ENCODE measurements around the gene PBXIP1.

DNA sequence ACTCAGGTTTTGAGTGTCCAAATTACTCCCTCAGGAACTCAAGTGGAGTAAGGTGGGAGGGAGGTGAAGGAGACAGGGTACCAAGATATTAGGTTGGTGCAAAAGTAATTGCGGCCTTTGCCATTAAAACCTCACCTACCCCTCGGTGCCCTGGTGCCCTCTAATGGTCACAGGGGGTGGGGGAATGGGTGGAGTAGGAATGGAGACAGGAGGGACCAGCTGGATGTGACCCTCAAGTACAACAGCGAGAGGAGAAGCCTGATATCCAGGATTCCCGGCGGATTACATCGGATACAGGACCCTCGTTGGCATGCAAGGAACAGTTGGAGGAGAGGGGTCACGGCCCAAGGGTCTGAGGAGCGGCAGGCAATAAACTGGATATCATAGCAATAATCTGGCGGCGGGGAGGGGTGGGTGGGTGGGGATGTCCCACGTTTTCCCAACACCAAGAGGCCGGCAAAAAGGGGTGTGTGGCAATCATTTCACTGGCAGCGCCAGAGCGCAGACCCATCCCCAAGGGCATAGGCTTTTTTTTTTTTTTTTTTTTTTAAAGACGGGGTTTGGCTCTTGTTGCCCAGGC is 42.4 kb upstream of the PBXIP1 start:
- TF ChIP-seq, protein P1, sequence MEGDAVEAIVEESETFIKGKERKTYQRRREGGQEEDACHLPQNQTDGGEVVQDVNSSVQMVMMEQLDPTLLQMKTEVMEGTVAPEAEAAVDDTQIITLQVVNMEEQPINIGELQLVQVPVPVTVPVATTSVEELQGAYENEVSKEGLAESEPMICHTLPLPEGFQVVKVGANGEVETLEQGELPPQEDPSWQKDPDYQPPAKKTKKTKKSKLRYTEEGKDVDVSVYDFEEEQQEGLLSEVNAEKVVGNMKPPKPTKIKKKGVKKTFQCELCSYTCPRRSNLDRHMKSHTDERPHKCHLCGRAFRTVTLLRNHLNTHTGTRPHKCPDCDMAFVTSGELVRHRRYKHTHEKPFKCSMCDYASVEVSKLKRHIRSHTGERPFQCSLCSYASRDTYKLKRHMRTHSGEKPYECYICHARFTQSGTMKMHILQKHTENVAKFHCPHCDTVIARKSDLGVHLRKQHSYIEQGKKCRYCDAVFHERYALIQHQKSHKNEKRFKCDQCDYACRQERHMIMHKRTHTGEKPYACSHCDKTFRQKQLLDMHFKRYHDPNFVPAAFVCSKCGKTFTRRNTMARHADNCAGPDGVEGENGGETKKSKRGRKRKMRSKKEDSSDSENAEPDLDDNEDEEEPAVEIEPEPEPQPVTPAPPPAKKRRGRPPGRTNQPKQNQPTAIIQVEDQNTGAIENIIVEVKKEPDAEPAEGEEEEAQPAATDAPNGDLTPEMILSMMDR (IDR thresholded peaks at IDR 0.05), result no peak
- TF ChIP-seq POLR2A (IDR thresholded peaks at IDR 0.05), result no peak
